SH-SY5Y (cell line): Measurements from ENCODE around the gene ARHGAP4.

Experiments used
- GATA2 ChIP-seq: IDR thresholded peaks from 2 replicates; pipeline ENCODE4 v1.6.1; 2011; ENCODE audit warnings: mild to moderate bottlenecking, low read depth, low read length
- GATA3 ChIP-seq: IDR thresholded peaks from 2 replicates; pipeline ENCODE4 v1.6.1; 2011; ENCODE audit warnings: low read depth, mild to moderate bottlenecking, low read length, moderate library complexity

The ARHGAP4 gene

DNA sequence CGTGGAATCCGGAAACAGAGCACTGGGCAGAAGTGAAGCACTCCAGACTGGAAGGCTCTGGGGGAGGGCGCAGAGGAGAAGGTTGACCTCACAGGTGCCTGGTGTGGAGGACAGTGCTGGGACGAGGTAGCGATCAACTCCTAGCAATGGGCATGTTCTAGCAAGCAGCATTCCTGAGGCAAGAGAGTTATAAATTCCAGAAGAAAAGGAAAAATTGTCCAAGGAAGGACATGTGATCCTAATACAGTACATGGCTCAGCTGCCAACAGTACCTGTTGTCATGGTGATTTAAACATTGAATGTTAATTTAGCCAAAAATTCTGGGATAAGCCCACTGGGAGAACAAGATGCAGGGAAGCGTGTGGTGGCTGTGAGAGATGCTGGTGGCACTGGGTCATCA is 8.2 kb downstream of the ARHGAP4 start:
- TF ChIP-seq GATA2 (no peak), GATA3 (no peak)

DNA sequence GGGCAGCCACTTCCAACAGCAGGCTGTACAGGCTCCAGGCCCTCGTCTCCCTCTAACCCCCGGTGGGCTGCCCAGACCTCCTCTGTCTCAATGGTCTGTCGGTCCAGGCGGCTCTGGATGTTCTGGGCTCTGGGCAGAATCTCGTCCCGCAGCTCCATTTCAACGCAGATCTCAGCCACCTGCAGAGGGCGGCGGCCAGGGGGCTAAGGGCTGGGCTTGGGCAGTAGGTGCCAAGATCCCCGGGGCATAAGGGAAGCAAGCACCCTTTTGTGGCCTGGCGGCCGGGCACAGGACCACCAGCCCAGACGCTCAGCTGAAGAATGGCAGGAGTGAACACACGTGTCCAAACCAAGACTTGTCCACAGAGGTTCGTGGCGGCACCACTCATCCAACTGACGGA is 12.4 kb downstream of the ARHGAP4 start:
- no peak for TF ChIP-seq GATA2
- no peak for TF ChIP-seq GATA3

DNA sequence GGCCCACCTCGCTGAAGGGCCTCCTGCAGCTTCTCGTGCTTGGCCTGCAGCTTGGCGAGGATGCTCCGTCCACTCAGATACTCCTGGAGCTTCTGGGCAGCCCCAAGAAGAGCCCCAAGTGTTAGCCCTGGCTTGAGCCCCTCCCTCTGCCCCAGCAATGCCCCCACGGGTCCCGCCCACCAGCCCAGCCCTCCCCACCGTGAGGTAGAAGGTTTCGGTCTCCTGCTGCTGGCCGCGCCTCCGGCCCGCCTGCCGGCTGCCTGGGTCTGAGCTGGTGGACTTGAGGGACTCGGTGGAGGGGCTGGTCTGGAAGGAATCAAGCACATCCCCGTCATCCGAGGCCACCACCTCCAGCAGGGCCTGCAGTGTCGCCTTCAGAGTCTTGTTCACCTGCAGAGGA is 12.9 kb downstream of the ARHGAP4 start:
- no peak for TF ChIP-seq GATA2
- no peak for TF ChIP-seq GATA3

DNA sequence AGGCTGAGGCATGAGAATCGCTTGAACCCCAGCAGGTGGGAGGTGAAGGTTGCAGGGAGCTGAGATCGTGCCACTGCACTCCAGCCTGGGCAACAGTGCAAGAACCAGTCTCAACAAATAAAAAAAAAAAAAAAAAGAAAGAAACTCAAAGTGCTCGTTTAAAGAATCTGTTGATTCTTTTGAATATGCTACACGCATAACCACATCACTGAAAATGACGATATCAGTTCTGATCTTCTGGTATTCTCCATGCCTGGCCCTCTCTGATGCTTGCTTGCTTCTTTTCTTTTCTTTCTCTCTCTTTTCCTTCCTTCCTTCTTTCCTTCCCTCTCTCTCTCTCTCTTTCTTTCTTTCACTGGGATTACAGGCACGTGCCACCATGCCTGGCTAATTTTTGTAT is 14.3 kb downstream of the ARHGAP4 start:
- TF ChIP-seq GATA2 (no peak), GATA3 (no peak)

GRCh38 chrX:153910446-153910845 is 15.6 kb downstream of the ARHGAP4 start:
- TF ChIP-seq GATA3 (no peak), GATA2 (no peak)

DNA sequence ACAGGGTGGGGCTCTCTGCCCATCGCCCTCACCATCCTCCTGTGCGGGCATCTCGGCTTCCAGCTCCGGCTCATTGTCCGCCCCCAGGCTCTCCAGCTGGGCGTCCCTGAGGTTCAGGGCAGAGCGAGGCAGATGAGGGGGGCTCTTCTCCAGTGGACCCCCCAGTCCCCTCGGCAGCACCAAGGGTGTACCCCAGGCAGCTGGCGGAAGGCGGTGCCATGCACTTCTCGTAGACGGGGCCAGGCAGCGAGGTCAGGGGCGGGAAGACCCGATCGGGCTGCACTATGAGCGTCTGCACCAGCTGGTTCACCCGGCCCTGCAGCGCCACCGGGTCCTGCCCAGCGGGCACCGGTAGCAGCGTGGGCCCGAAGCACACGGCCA is 16.1 kb downstream of the ARHGAP4 start:
- TF ChIP-seq GATA2: no peak
- no peak for TF ChIP-seq GATA3

DNA sequence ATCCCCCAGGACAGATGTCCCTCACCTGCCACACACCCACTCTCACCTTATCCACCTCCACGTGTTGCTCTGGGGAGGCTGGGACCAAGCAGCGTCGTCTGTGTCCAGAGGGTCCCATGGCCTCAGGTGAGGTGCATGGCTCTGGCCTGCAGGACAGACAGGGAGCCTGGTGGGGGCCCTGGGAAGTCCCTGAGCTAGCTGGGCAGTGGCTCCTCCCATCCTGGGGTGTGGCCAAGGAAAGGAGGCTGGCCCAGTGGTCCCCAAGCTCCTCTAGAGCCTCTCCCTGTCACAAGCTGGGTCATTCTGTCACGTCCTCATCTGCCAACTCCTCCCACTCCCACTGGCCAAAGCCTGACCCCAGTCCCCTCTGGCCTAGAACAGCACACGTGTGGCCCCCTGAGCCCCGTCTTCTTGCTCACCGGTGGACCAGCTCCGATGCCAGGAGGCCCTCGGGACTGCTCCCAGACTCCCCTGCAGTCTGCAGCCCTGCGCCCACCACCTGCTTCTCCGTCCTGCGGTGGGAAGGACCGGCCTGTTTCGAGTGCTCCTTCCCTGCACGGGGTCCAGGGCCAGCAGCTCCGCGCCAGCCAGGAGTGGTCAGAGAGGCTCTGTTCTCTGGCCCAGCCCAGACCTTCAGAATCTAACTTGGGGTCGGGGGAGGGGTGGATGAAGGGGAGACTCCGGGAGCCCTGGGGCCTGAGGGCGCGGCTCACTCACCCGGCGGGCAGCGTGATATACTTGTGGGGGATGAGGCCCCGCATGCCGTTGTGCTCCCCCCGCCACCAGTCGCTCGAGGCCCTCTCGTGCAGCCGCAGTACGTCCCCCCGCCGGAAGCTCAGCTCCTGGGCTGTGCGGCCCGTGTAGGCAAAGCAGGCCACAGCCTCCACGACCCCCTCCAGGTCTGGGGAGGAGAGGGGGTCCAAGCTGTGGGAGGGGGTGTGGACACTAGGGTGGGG is 16.8 kb downstream of the ARHGAP4 start:
- no peak for TF ChIP-seq GATA3
- TF ChIP-seq GATA2: no peak

- TF ChIP-seq GATA2: no peak
- no peak for TF ChIP-seq GATA3
Measured at GRCh38 chrX:153908219-153908860, 17.7 kb downstream of the ARHGAP4 start.

DNA sequence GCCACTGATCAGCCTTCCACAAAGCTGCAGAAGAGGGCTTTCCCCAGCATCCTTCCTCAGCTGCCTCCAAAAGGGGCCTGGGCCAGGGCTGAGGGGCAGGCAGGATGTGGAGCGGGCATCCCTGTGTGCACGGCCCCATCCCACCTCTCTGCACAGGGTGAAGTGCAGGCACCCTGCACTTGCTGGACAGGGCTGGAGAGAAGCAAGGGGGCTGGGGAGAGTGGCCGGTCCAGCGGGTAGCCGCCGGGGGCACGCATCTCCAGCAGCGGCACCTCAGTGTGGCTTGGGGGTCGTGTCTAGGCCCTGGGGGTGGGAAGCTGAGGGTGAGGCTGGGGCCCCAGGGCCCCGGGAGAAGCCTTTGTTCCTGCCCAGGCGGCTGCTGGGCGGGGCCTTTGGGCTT is 18.6 kb downstream of the ARHGAP4 start:
- no peak for TF ChIP-seq GATA2
- TF ChIP-seq GATA3: no peak

- TF ChIP-seq GATA3 (no peak), GATA2 (no peak)
Measured at GRCh38 chrX:153906126-153906917, 19.7 kb downstream of the ARHGAP4 start.

GRCh38 chrX:153905481-153906095 is 20.5 kb downstream of the ARHGAP4 start:
- TF ChIP-seq GATA3 (no peak), GATA2 (no peak)

- TF ChIP-seq GATA3 (no peak), GATA2 (no peak)
Measured at GRCh38 chrX:153903991-153904957, 21.8 kb downstream of the ARHGAP4 start, which contains the start of gene AVPR2. AVPR2 (plus strand) TSS chrX:153904673; CDS start chrX:153905146, 473 bp downstream.

DNA sequence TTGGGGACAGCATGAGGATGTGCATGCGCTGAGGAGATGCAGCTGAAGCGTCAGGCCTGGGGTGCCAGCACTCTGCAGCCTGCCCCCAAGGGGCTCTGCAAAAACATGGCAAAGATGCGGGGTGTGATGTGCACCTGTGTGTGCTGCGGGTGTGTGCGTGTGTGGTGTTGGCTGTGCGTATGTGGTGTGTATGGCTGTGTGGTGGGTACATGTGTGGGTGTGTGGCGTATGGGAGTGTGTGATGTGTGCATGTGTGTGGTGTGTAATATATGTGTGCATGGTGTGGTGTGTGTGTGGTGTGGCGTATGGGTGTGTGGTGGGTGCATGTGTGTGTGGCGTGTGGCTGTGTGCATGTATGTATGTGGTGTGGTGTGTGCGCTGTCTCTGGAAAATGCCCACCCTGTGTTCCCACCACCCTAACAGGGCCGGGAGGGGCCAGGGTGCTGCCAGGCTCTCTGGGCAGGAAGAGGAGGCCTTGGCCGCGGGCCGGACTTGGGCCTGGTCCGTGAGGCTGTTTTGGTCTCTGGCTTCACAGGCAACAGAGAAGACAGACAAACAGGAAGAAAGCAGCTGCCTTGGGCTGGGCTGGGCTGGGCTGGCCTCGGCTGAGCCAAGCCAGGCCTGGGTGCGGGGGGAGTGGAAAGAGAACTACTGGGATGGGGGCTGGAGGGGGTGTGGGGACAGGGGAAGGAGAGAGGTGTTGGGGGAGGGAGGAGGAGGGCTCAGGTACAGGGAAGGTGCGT is 22.7 kb downstream of the ARHGAP4 start:
- TF ChIP-seq GATA3 (no peak), GATA2 (no peak)
